Upper lobe of left lung (tissue), 6 donors: ENCODE results near the gene MAN1C1. TPM values are rescaled to one million over a fixed set of nuclear protein-coding genes. Genes with fewer than 3 reads are reported as not detected.

ENCODE experiments used
- ATAC-seq, 2 donors: fragments of 200-7000 bp; cut with Tn5 transposase; one replicate each; pipeline ENCODE4 v1.9.1; 2022; ENCODE audit warnings: mild to moderate bottlenecking in 2 of 2, moderate library complexity in 2 of 2; ENCODE audit not compliant: low FRiP score in 2 of 2
- DNase-seq, 2 donors: peaks; one replicate each; pipeline ENCODE4 v3.0.0-alpha.2; 2019 to 2020
- H3K27ac ChIP-seq, 4 donors: fragments of 200-600 bp; sonication (generic); one replicate each; pipeline ENCODE4 v1.5.1; 2016 to 2019
- H3K27me3 ChIP-seq, 4 donors: fragments of 200-600 bp; sonication (generic); one replicate each; pipeline ENCODE4 v1.5.1; 2017 to 2019
- H3K36me3 ChIP-seq, 4 donors: fragments of 200-600 bp; sonication (generic); one replicate each; pipeline ENCODE4 v1.5.1; 2016 to 2019
- H3K4me1 ChIP-seq, 4 donors: fragments of 200-600 bp; sonication (generic); one replicate each; pipeline ENCODE4 v1.5.1; 2018 to 2019
- H3K4me3 ChIP-seq, 4 donors: fragments of 200-600 bp; sonication (generic); one replicate each; pipeline ENCODE4 v1.5.1; 2017 to 2019; ENCODE audit warnings: mild to moderate bottlenecking in 2 of 4, moderate library complexity in 1 of 4
- H3K9me3 ChIP-seq, 4 donors: fragments of 200-600 bp; sonication (generic); one replicate each; pipeline ENCODE4 v1.5.1; 2018 to 2019
- EP300 ChIP-seq, 4 donors: sonication (generic); formaldehyde crosslinking; IDR thresholded peaks; one replicate each; pipeline ENCODE4 v1.5.1; 2017; ENCODE audit warnings: antibody characterized with exemption in 4 of 4, control low read depth in 2 of 4
- POLR2A ChIP-seq, 4 donors: fragments of 450-650 bp; IDR thresholded peaks; one replicate each; pipeline ENCODE4 v1.5.1; 2016 to 2017; ENCODE audit warnings: antibody characterized with exemption in 4 of 4, mild to moderate bottlenecking in 2 of 4
- POLR2AphosphoS5 ChIP-seq, 2 donors: sonication (generic); formaldehyde crosslinking; IDR thresholded peaks; one replicate each; pipeline ENCODE4 v1.5.1; 2017; ENCODE audit warnings: antibody characterized with exemption in 2 of 2
- WGBS, 2 donors: methylation state at CpG; one replicate each; pipeline ENCODE4 v1.1.5; 2017 to 2018; 5-methylcytosine and 5-hydroxymethylcytosine counted together
- total RNA-seq, 6 donors: library from RNA; depleted of rRNA in 4 of 6; stranded (reverse); fragments of >200 nt in 4 of 6; gene quantifications; one replicate each; pipeline versions ENCODE4 v1.1.0 to v1.2.1, GENCODE V29; 2016 to 2021
- TF ChIP-seq, protein P1 (sequence below), 6 experiments: fragments of 450-650 bp in 4 of 6; fragments of 200-600 bp in 2 of 6; sonication (generic) in 2 of 6; IDR thresholded peaks; one replicate each; pipeline ENCODE4 v1.5.1; 2016 to 2019; ENCODE audit warnings: antibody characterized with exemption in 6 of 6
- donor health status: DM: no; HTN: no; CAD: no; lungs with moderate emphysema.
- donor health status: DM: no; HTN: yes; CAD: no; lungs with severe emphysema.

The MAN1C1 gene
- total RNA-seq, 6 donors from 2014 or later: 5.3 to 32.5 (median 16.2) TPM

DNA sequence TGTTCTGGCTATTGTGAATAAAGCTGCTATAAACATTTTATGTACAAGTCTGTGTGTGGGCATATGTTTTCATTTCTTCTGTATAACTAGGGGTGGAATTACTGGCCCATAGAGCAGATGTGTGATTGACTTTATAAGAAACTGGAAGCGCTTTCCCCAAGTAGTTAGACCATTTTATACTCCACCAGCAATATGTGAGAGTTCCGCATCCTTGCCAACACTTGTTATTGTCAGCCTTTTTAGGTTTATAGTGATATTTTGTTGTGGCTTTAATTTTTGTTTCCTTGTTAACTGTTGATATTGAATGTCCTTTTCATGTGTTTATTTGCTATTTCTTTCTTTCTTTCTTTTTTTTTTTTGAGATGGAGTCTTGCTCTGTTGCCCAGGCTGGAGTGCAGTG is 9.4 kb downstream of the MAN1C1 start:
- ATAC-seq (no peak), DNase-seq (no peak)
- no peak overlapping the region for H3K4me3 ChIP-seq
- no peaks in the 10 kb centered on the region for H3K27me3 ChIP-seq
- no peaks in the 10 kb centered on the region for H3K9me3 ChIP-seq
- no peaks in the 10 kb centered on the region for H3K36me3 ChIP-seq
- H3K4me1 ChIP-seq: peaks cover 0 to 3% (median 0%) of the 10 kb centered on the region in 4 donors
- H3K27ac ChIP-seq: no peak overlapping the region
- WGBS, 2 donors: 60 to 96% methylated on average over 2 of the region's 2 CpGs
- TF ChIP-seq POLR2A (IDR thresholded peaks at IDR 0.05) (no peak), EP300 (IDR thresholded peaks at IDR 0.05) (no peak), POLR2AphosphoS5 (IDR thresholded peaks at IDR 0.05) (no peak)
- TF ChIP-seq, protein P1, sequence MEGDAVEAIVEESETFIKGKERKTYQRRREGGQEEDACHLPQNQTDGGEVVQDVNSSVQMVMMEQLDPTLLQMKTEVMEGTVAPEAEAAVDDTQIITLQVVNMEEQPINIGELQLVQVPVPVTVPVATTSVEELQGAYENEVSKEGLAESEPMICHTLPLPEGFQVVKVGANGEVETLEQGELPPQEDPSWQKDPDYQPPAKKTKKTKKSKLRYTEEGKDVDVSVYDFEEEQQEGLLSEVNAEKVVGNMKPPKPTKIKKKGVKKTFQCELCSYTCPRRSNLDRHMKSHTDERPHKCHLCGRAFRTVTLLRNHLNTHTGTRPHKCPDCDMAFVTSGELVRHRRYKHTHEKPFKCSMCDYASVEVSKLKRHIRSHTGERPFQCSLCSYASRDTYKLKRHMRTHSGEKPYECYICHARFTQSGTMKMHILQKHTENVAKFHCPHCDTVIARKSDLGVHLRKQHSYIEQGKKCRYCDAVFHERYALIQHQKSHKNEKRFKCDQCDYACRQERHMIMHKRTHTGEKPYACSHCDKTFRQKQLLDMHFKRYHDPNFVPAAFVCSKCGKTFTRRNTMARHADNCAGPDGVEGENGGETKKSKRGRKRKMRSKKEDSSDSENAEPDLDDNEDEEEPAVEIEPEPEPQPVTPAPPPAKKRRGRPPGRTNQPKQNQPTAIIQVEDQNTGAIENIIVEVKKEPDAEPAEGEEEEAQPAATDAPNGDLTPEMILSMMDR (IDR thresholded peaks at IDR 0.05): no peak

DNA sequence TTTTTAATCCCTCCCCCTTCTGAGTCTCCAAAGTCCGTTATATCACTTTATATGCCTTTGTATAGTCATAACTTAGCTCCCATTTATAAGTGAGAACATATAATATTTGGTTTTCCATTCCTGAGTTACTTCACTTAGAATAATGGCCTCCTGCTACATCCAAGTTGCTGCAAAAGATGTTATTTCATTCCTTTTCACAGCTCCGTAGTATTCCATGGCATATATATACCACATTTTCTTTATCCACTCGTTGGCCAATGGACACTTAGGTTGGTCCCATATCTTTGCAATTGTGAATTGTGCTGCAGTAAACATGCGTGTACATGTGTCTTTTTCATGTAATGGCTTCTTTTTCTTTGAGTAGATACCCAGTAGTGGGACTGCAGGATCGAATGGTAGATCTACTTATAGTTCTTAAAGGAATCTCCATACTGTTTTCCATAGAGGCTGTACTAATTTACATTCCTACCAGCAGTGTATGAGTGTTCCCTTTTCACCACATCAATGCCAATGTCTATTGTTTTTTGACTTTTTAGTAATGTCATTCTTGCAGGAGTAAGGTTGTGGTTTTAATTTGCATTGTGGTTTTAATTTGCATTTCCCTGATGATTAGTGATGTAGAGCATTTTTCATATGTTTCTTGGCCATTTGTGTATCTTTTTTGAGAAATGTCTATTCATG is 12.3 kb downstream of the MAN1C1 start:
- Histone ChIP-seq H3K27ac (no peak overlapping the region), H3K36me3 (no peaks in the 10 kb centered on the region), H3K27me3 (no peaks in the 10 kb centered on the region), H3K9me3 (no peaks in the 10 kb centered on the region), H3K4me3 (no peak overlapping the region), H3K4me1 (peaks cover 0 to 20% (median 1%) of the 10 kb centered on the region in 4 donors)
- DNase-seq (no peak), ATAC-seq (no peak)
- TF ChIP-seq, protein P1 (IDR thresholded peaks at IDR 0.05): no peak
- TF ChIP-seq POLR2A (IDR thresholded peaks at IDR 0.05) (no peak), EP300 (IDR thresholded peaks at IDR 0.05) (no peak), POLR2AphosphoS5 (IDR thresholded peaks at IDR 0.05) (no peak)
- 94 to 97% methylated on average over 5 of the region's 5 CpGs for WGBS, 2 donors

DNA sequence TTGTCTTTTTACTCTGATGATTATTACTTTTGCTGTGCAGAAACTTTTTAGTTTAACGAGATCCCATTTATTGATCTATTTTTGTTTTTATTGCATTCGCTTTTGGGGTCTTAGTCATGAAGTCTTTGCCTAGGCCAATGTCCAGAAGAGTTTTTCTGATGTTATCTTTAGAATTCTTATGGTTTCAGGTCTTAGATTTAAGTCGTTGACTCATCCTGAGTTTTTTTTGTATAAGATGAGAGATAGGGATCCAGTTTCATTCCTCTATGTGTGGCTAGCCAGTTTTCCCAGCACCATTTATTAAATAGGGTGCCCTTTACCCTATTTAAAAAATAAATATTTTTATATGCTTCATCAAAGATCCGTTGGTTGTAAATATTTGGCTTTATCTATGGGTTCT is 13.2 kb downstream of the MAN1C1 start:
- ATAC-seq (no peak), DNase-seq (no peak)
- WGBS, 2 donors: 88 to 90% methylated on average over 4 of the region's 4 CpGs
- Histone ChIP-seq H3K4me1 (peaks cover 0 to 20% (median 1%) of the 10 kb centered on the region in 4 donors), H3K27ac (no peak overlapping the region), H3K4me3 (no peak overlapping the region), H3K36me3 (no peaks in the 10 kb centered on the region), H3K27me3 (no peaks in the 10 kb centered on the region), H3K9me3 (no peaks in the 10 kb centered on the region)
- TF ChIP-seq POLR2AphosphoS5 (IDR thresholded peaks at IDR 0.05) (no peak), EP300 (IDR thresholded peaks at IDR 0.05) (no peak), POLR2A (IDR thresholded peaks at IDR 0.05) (no peak)
- TF ChIP-seq, protein P1 (IDR thresholded peaks at IDR 0.05): no peak

DNA sequence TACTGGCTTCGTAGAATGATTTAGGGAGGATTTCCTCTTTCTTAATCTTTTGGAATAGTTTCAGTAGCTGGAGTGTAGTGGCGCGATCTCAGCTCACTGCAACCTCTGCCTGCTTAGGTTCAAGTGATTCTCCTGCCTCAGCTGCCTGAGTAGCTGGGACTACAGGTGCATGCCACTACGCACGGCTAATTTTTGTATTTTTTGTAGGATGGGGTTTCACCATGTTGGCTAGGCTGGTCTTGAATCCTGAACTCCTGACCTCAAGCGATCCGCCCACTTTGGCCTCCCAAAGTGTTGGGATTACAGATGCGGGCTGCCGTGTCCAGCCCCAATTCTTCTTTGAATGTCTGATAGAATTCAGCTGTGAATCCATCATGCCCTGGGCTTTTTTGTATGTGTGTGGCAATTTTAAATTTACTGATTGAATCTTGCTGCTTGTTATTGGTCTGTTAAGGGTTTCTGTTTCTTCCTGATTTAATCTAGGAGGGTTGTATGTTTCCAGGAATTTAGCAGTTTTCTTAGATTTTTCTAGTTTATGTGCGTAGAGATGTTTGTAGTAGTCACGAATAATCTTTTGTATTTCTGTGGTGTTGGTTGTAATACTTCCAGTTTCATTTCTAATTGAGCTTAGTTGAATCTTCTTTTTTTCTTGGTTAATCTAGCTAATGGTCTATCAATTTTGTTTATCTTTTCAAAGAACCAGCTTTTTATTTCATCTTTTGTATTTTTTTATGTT is 15.3 kb downstream of the MAN1C1 start:
- Histone ChIP-seq H3K9me3 (no peaks in the 10 kb centered on the region), H3K4me3 (peak overlapping the region in 3 of 4 donors; percentile 4 to 38 (median 30)), H3K4me1 (peaks cover 0 to 20% (median 1%) of the 10 kb centered on the region in 4 donors), H3K27me3 (no peaks in the 10 kb centered on the region), H3K27ac (peak overlapping the region; percentile 0 to 79 (median 48)), H3K36me3 (no peaks in the 10 kb centered on the region)
- no peak for DNase-seq
- 38 to 42% methylated on average over 11 of the region's 11 CpGs for WGBS, 2 donors
- peak in 1 of 2 donors; percentile 62 for ATAC-seq
- peak in 1 of 2 donors; percentile 8 for TF ChIP-seq POLR2AphosphoS5 (IDR thresholded peaks at IDR 0.05)
- no peak for TF ChIP-seq POLR2A (IDR thresholded peaks at IDR 0.05)

DNA sequence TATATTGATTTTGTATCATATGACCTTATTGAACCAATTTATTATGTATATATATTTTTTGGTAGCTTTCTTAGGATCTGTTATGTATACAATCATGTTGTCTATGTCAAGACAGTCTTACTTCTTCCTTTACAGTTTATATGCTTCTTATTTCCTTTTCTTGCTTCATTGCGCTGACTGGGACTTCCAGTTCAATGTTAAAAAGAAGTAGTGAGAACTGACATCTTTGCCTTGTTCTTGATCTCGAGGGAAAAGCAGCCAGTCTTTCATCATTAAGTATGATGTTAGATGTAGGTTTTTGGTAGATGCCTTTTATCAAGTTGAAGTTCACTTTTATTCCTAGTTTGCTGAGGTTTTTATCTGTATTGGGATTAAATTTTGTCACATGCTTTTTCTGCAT is 17.5 kb downstream of the MAN1C1 start:
- H3K27me3 ChIP-seq: no peaks in the 10 kb centered on the region
- H3K36me3 ChIP-seq: no peaks in the 10 kb centered on the region
- no peak for ATAC-seq
- peaks cover 0 to 20% (median 1%) of the 10 kb centered on the region in 4 donors for H3K4me1 ChIP-seq
- TF ChIP-seq POLR2A (IDR thresholded peaks at IDR 0.05) (no peak), POLR2AphosphoS5 (IDR thresholded peaks at IDR 0.05) (no peak), EP300 (IDR thresholded peaks at IDR 0.05) (no peak)
- TF ChIP-seq, protein P1 (IDR thresholded peaks at IDR 0.05): no peak
- DNase-seq: no peak
- no peak overlapping the region for H3K4me3 ChIP-seq
- WGBS, 2 donors: 81 to 91% methylated on average over 2 of the region's 2 CpGs
- H3K9me3 ChIP-seq: no peaks in the 10 kb centered on the region
- H3K27ac ChIP-seq: no peak overlapping the region
